OCI-LY7 (cell line): ENCODE results near the gene ST6GAL2.

ENCODE experiments used
- CTCF ChIP-seq: fragments of 200-600 bp; sonication (generic); conservative IDR thresholded peaks from 2 replicates; pipeline ENCODE4 v1.5.1; 2014; ENCODE audit warnings: mild to moderate bottlenecking, antibody characterized with exemption, low read length, moderate library complexity, mixed read lengths
- EZH2phosphoT487 ChIP-seq: fragments of 200-600 bp; sonication (generic); IDR thresholded peaks from 2 replicates; pipeline ENCODE4 v1.6.1; 2018; ENCODE audit warnings: low read depth, borderline replicate concordance, mild to moderate bottlenecking, mixed run types, antibody characterized with exemption, low read length, moderate library complexity, mixed read lengths

DNA sequence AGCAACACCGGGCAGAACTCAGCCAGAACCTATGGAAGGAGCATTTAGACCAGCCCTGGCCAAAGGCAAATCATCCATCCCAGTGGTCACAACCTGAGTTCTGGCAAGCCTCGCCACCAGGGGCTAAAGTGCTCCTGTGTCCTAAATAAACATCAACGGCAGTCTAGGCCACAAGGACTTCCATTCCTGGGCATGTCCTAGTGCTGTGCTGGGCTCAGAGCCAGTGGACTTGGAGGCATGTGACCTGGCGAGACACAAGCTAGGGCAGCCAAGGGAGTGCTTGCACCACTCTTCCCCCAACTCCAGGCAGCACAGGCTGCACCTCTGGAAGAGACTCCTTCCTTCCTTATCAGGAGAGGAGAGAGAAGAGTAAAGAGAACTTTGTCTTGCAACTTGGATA lies 69.0 kb downstream of the ST6GAL2 start:
- TF ChIP-seq CTCF = no peak
- no peak for TF ChIP-seq EZH2phosphoT487
